GM18519 (cell line): ENCODE results near the gene METRNL.

Experiments
- ATAC-seq: cut with Tn5 transposase; IDR thresholded peaks from one replicate; pipeline ENCODE4 v1.9.1; 2021; ENCODE audit warnings: mild to moderate bottlenecking, moderate library complexity; ENCODE audit not compliant: unreplicated experiment, low FRiP score

Gene METRNL

GRCh38 chr17:83078378-83079351, 744 bp upstream of the METRNL start:
- ATAC-seq: no peak

GRCh38 chr17:83079766-83080578, 563 bp downstream of the METRNL start:
- no peak for ATAC-seq

GRCh38 chr17:83080579-83080857, 1.1 kb downstream of the METRNL start:
- ATAC-seq: no peak

DNA sequence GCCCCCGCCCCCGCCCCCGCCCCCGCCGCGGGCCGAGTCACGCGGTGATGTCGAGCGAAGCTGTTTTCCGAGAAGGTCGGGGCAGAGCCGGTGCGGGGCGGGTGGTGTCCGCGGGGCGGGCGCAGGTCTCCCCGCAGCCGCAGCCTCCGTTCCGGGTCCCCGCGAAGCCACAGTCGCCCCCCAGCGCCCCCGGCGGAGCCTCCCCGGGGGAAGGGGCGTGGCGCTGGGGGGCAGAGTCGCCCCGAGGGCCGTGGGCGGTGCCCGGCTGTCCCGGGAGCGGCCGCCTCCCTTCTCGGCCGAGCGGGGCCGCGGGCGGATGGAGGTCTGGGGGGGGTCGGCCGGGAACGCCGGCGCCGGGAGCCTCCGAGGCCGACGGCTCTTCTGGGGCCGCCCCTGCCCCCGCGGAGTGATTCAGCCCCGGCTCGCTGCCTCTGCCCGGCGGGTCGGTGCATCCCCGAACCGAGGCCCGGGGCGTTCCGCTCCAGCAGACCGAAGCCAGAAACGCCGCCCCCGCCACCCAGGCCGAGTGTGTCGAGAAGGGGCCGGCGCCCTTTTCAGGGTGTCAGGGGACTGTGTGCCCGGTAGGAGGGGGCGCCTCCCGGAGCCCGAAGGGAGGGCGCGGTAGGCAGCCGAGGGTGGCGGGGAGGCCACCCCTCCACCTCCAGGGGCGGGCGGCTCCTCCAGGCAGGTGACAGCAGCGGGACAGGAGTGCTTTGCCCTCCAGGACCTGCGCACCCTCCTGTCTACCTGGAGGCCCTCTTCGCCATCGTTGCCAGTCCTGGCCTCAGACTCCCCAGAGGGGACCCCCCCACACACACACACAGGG, 1.7 kb downstream of the METRNL start:
- no peak for ATAC-seq

- no peak for ATAC-seq
Observed at GRCh38 chr17:83081684-83082201, 2.3 kb downstream of the METRNL start.

GRCh38 chr17:83082424-83082823, 3.0 kb downstream of the METRNL start:
- ATAC-seq: no peak

DNA sequence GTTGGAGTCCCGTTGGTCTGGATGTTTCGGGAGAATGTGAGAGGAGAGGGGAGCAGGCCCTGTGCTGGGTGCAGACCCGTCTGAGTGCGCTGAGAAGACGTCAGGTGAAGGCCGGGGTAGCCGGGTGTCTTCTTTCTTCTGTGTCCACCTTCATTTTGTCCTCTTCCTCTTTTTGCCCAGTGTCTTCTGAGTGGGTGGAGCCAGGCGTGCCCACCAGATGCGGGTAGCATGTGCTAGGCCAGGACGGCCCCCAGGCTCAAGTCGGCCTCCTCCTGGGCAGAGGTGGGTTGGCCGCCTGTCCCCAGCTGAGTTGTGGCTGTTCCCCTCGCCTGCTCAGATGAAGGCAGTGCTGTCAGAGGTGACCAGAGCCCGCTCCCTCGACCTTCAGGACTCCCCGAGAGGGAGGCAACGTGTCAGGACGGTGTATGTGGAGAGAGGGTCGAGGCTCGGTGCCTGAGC, 3.5 kb downstream of the METRNL start:
- no peak for ATAC-seq

- no peak for ATAC-seq
Observed at GRCh38 chr17:83083368-83084201, 4.2 kb downstream of the METRNL start.

GRCh38 chr17:83084214-83084613, 4.8 kb downstream of the METRNL start:
- no peak for ATAC-seq

DNA sequence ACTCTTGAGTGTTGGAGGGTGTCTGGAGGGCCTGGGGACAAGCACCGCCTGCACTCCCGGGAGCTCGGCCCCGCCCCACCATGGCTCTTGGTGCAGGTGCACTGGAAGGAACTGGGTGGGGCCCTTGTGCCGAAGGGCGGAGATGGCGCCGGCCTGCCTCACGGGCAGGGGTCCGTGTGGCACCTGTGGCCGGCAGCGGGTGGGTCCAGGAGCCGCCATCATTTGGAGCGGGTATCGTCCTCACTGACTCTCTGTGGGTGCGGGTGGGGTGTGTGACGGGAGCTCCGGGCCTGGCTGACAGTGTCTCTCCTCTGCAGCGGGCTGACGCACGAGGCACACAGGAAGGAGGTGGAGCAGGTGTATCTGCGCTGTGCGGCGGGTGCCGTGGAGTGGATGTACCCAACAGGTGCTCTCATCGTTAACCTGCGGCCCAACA, 5.2 kb downstream of the METRNL start:
- no peak for ATAC-seq

- no peak for ATAC-seq
Observed at GRCh38 chr17:83085103-83085502, 5.7 kb downstream of the METRNL start.

- no peak for ATAC-seq
Observed at GRCh38 chr17:83085526-83086198, 6.3 kb downstream of the METRNL start.

GRCh38 chr17:83086199-83086880, 6.9 kb downstream of the METRNL start:
- no peak for ATAC-seq

DNA sequence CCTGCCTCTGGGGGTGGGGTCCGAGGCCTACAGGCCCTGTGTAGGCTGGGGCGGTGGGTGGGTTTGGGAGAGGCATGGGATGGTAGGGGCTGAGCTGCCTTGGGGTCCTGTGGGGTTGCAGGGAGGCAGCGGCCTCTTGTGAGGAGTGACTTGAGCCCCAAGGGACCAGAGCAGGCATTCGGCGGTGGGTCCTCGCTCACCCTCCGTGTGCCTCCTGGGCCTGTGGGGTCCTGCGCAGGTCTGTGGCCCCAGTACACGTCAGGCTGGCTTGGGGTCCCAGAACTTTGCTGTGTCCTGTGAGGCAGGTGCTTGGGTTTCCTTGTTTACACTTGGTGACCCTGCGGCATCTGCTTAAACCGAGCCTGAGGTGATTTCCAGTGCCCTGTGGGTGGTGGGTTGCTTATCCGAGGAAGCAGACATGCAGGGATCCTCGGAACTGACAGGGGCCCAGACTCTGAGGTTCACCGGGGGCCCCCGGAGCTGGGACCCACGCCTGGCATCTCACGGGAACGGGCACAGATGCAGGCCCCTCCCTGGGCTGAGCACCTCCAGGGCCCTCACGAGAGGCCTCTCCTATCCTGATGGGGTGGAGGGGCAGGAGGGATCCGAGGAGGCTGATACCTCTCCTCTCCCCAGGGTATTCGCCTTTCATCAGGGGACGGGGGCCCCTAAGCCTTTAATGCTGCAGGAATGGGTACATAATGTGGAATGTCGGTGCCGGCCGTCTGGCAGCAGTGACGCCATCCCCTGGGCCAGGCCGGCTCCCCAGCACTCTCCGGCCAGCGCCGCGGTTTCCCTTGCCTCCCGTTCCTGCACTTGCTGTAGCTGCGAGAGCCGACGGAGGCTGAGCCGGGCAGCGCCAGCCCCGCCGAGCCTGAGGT, 7.7 kb downstream of the METRNL start:
- no peak for ATAC-seq

- ATAC-seq: no peak
Observed at GRCh38 chr17:83087788-83088360, 8.5 kb downstream of the METRNL start.

GRCh38 chr17:83088451-83088850, 9.0 kb downstream of the METRNL start:
- ATAC-seq: no peak

DNA sequence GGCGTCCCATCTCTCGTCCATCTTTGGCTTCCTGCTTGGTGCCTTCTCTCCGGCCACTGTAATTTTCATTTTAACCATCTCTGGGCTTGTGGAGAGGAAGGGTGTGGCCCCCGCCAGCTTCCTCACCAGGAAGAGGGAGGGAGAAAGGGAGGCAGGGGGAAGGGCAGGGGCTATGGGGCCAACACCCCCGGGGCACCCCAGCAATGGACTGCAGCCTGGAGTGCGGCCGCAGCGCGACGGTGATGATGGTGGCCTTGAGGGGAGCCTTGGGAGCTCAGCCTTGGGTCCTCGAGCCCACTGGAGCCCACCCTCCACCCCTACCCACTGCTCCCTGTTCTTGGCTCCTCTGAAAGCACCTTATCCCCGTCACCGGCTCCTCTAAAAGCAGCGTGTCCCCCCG, 9.5 kb downstream of the METRNL start:
- ATAC-seq: no peak
